NCI-H1417 (cell line): ENCODE results near the gene ACY1.

Source experiments
- DNase-seq, 3 experiments: peaks; one replicate each; lab custom pipeline; 2025; lab: John Stamatoyannopoulos, UW

ACY1 gene

DNA sequence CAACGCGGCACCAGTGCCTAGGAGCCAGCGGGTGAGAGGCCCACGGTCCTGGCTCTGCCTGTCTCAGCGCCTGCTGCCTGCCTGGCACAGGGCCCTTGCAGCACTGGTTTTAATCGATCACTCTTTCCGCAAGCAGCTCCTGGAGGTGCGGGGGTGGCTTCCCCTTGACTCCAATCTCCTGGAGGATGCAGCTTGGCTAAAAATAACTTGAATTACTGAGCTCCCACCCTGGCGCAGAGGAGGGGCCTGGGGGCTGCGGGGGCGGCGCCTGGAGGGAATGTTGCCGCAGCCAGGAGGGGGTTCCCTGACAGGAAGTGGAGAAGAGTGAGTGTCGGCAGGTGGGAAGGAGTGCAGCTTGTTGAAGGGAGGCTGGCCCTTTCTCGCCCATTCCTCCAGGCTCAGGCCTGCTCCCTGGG is 22.2 kb downstream of the ACY1 start:
- peak in 2 of 3 experiments; percentile 75 to 89 for DNase-seq

DNA sequence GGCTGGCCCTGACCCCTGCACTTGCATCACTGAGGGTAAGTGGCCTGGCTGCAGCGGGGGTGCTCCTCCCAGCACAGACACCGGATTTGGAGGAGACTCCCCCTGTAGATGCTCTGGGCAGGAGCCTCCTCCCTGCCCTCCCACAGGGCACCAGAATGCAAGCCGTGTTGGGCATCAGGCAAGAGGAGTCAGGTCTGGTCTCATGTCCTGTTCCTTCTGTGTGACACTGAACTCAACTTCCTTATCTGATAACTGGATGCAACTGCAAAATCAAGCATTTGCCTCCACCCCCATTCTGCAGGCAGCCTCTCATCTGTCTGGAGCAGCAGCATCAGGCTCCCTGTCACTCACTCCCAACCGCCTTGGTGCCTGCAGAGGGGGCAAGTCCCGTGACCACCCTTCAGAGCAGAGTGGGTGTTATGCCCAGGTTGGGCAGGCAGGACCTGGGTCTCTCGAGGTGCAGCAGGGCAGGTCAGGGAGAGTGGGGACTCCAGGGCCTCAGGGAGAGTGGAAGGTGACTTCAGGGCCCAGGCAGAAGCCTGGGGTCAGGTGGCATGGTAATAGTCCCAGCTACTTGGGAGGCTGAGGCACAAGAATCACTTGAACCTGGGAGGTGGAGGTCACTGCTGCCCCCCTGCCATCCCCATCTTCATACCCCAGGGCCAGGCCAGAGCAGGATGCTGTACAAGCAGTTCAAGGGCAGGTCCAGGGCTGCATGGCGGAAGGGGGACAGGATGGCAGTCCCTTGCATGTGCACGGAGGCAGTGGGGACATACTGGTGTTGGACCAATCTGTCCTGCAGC is 22.9 kb downstream of the ACY1 start:
- no peak for DNase-seq

DNA sequence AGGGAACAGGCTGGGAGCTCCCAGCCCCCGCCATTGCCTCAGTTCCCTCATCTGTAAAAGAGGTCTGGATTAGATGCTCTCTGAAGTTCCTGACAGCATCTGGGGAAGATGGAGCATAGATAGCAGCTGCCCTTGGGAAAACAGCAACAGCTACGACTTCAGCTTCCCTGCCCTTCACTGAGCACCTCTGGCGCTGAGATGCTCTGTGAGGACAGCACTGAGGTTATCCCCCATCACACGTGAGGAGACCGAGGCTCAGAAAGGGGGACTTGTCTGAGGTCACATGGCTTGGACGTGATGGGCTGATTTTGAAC is 23.4 kb downstream of the ACY1 start:
- no peak for DNase-seq

DNA sequence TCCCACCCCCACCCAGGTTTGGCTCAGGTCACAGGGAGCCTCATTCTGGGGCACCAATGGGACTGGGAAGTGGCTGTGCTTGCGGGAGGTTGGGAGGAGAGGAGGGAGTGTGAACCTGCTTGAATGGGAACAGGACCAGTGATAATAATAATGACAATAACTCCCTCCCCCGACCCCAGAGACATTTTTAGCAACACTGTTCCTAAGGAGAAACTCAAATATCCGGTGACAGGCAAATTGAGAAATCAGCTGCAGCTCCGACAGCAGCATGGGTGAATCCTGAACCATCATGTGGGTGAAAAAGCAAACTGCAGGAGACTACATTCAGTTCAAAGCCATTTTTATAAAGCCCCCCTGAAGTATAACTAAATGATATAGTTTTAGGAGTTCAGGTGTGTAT is 24.0 kb downstream of the ACY1 start:
- DNase-seq, result no peak

DNA sequence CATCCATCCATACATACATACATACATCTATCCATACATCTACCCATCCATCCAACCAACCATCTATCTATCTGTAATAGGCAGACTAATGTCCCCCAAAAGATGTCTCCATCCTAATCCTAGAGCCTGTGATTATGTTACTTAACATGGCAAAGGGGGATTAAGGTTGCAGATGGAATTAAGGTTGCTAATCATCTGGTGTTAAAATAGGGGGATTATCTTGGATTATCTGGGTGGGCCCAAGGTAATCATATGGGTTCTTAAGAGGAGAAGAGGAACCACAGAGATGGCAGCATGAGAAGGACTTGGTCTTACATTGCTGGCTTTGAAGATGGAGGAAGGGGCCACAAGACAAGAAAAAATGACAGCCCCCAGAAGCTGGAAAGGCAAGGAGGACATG is 27.1 kb downstream of the ACY1 start:
- DNase-seq, result no peak

DNA sequence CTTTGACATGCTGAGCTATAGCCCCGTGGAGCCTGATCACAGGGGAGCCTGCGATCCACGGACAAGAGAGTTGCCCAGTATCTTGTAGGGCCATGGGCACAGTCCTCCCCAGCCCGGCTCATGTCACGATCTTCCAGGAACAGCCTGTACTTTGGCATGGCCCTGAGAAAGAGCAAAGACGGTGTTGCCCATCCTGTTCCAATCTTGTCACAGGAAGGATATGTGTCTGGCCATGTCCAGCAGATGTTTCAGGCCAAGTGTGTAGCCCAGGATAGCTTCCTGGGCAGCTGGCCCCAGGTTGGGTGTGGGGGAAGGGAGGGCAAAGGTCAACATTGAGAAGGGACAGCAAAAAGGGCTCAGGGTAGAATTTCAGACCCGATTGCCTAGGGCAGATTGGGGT is 29.4 kb downstream of the ACY1 start:
- DNase-seq, result peak in 1 of 3 experiments; percentile 3

DNA sequence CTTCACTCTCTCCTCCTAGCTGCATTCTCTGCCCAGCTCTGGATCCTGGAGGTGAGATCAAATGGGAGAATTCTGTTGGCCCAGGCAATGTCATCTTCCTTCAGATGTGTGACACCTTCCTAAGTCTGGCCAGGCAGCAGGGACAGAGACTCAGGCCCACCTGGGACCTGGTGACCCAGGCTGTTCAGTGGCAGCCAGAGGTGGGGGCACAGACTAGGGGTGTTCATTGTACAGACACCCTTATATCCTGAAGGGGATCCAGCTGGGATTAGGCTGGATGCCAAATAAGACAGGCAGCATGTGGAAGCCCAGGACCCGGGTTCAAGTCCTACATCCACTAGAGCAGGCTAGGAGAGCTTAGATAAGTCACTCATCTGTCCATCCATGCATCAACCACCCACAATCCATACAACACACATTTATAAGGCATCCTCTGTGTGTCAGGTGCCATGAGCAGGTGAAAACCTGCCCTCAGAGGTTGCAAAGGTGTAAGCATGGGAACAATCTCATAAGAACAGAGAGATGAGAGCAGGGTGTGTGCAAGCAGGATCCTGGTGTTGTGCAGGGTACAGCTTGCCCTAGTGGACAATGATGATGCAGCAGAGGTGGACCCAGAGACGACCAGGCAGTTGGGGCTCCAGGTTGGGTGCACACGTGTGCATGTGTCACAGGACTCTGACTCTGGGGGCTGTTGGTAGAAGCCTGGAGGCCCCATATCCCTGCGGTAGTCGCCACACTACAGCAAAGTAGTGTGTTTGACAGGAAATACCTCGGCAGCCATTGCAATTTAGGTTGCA is 30.7 kb downstream of the ACY1 start:
- DNase-seq, result no peak

DNA sequence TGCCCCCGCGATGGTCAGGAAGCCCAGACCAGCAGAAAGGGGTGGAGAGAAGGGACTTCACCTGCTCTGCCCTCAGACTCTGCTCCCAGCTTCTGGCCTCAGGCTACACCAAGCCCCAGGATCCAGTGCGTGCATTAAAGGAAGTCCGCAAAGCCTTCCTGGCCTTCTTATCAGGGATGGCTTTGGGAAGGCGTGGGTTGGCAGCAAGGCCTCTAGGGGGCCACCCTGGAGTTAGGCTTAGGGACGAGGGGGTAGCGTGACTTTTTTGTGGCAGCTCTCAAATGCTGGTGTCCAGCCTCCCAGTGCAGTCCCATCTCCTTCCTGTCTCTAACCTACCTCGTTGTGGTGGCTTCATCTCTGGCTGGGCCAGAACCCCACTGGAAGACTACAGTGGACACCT is 31.3 kb downstream of the ACY1 start:
- peak in 2 of 3 experiments; percentile 14 to 35 for DNase-seq

DNA sequence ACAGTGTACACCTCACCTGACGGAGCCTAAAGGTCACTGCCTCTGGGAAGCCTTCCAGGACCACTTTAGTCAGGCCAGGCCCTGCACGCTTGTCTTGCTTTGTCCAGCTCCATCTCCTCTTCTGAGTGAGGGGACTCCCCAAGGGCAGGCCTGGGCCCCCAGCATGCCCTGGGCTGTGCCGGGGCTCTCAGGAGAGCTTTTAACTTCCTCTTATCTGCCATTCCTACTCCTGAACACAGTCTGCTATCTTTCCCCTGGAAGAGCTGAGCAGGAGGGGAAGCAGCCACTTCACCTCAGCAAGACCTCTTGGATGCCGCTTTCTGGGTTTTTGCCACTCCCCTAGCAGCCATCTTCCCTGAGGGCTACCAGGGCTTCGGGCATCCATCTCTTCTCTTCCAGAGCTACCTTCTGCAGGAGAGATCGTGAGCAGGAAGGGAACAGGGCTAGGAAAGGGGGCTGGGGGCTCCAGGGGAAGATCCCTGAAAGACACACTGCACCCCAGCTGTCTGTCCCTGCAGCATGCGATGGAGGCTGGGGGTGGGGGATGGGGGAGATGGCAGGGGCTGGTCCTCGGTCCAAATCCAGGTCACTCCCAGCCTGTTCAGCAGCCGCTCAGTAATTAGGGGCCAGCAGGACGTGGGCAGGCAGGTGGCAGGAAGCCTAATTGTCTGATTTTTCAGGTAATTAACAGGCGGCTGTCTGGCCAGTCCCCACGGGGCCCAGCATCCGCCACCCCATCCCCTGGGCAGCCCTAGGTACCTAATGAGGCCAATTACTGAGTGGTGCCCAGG is 32.3 kb downstream of the ACY1 start:
- DNase-seq, result peak in 2 of 3 experiments; percentile 86 to 93

DNA sequence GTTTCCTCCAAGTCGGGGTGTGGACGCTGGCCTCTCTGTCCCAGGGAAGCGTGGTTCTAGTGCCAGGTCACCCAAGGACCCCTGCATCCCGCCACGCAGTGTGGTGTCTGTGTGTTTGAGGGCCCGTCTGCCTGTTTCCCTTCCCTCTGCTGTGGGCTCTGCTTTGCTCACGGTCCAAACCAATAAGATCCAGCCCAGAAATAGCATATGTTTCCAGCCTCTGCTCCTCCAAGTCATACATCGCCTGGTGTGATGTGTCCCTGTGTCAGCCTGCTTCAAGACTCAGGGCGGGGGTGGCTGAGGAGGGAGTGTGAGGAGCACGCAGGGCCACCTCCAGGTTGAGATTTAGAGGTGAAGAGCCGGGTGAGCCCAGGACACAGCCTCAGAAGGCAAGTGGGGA is 34.3 kb downstream of the ACY1 start:
- no peak for DNase-seq

DNA sequence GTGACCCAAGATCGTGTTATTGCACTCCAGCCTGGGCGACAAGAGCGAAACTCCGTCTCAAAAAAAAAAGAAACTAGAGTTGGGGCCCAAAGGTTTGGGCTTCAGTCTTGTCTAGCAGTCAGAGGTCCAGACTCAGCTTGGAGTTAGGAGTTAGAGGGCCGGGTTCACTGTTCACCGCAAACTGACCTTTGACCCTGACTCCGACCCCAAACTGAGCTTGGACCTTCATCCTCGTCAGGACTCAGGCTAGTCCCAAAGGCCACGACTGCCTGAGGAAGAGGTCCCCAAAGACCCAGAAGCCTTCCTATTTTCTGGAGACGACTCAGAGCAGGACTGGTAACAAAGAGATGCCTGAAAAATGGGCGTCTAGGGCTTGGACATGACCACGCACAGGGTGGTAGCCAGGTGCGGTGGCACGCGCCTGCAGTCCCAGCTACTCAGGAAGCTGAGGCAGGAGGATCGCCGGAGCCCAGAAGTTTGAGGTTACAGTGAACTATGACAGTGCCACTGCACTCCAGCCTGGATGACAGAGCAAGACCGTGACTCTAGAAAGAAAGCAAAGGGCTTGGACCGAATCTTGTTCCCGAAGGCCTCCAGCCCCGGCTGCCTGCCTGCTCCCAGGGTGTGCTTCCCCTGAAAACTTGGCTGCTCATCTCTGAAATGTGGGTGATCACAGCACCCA is 35.1 kb downstream of the ACY1 start:
- no peak for DNase-seq

DNA sequence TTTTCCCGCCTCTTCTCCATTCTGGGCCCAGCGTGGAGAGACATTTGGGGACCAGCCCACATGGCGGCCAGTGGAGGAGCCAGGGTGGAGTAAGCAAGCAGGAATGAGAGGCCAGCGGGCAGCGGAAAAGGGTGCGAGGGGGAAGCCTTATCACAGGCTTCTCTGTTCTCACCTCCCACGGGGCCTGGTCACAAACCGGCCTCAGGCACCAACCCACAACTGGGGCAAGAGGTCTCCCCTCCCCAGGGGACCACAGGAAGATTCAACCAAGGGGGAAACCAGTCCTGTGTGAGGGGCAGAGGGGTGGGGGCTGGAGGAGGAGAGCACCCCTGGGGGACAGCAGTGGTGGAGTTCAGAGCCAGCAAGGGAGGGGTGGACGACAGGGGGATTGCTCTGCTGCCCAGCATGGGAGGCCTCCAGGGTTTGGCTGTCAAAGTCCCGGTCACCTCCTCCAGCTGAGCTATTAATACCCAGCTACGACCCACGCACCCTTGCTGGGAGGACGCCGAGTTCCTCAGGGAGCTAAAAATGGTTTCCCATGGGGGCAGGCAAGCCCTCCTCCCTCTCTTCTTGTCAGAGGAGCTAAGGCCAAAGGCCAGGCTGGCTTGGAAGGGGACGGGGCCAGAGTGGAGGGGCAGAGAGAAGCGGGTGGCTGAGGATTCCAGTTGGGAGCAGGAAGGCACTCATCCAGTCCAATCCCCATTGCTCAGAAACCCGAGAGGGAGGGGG is 36.2 kb downstream of the ACY1 start:
- DNase-seq, result no peak

DNA sequence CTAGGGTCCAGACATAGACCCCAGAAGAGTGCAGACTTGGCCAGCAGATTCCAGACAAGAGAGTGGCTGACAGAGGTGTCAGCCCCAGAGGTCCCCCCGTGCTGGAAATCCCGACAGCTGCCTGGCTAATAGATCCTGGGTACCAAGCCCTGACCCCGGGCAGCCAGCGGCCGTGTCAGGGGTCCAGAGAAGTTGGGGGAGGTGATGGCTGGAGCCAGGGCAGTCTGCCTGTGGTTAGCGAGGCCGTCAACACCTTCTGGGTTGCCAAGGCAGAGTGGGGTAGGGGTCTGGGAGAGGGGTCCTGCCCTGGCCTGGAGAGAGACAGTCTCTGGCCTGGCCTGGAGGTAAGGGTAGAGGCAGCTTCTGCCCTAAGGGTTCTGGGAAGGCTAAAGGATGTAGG is 37.5 kb downstream of the ACY1 start:
- DNase-seq, result no peak

DNA sequence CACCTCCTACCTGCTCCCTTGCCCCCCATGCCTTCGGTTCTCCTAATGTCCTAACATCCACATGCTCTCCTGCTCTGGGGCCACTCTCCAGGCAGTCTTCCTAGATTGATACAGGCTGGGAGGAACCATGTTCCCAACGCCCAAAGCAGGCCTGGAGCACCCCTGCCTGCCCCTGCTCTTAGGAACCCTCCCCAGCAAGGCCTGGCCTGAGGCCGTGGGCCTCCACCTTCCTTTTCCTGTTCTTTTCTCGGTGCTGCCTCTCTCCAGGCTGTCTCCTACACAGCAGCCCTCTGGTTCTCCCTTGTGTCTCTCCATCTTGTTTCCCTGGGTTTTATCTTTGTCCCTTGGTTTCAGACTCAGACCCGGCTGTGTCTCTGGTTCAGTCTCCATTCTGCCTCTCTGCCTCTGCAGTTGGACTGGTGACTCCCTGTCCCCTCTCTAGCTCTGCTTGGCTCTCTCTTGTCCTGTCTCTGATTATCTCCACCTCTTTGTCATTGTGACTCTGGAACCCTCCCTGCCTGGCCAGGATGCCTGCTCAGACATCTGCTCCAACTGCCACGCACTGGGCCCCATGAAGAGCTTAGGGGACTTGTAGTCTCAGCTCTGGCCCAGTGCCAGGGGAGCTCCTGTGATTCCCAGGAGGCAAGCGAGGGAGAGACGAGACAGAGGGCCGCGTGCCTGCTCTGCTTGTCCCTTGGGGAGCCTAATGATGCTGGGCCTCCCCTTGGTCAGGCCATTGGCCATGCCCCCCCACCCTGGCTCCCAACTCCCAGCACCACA is 38.3 kb downstream of the ACY1 start:
- peak; percentile 46 to 73 (median 52) for DNase-seq

DNA sequence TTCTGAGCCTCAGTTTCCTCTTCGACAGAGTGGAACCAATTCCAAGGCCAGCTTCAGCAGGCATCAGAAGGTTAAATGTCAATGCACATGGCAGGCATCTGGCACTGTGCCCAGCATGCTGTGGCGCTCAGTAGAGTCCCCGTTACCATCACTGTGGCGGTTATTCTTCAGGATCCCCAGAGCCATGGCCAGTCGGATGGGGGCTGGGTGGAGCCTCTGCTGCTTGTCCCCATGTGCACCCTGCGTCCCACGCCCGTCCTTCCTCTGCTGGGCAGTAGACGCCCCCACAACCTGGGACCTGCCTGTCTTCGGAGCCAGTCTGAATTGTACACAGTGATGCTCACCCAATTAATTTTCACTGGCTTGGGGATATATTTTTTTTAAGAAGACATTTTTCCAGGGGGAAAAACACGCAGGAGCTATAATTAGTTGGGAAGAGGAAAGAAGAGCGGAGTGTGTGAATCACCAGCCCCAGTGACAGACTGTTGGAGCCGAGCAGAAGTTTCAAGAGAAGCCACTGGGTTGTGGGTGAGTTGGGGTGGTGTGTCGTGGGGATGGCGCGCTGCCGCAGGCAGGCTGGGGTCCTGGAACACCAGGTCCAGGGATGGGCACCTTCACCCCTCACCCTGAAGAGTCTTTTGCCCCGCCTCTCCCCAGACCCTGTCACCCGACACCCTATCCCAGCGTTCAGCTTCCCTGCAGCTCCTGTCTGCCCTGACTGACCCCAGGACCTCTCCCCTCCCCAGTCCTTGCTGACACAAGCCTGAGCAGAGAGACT is 39.2 kb downstream of the ACY1 start:
- DNase-seq, result peak in 2 of 3 experiments; percentile 8 to 53

DNA sequence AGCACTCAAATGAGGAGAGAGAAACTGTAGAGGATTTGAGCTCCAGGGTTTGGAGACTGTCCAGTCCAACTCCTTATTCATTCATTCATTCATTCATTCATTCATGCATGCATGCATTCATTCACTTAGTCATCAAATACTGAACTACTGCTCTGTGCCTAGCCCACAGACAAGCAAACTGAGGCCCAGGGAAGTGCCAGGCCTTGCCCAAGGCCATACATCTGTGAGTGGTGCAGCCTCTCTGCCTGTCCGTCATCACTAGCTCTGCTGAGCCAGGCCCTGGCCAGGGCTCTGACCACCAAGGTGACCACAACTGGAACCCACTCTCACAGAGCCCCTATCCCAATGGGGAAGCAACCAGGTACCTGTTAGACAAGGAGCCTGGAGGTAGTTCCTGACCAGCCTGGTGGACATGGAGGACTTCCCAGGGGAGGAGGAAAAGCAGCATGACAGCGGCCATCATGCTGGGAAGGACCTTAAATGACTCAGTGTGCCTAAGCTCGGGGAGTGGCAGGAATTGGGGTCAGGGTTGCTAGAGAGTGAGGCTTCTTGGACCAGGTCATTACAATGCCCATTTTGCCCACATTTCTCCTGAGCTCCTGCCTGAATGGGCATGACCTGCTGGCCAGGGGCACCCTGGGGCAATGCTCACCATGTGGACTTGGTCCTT is 39.9 kb downstream of the ACY1 start:
- DNase-seq, result no peak

DNA sequence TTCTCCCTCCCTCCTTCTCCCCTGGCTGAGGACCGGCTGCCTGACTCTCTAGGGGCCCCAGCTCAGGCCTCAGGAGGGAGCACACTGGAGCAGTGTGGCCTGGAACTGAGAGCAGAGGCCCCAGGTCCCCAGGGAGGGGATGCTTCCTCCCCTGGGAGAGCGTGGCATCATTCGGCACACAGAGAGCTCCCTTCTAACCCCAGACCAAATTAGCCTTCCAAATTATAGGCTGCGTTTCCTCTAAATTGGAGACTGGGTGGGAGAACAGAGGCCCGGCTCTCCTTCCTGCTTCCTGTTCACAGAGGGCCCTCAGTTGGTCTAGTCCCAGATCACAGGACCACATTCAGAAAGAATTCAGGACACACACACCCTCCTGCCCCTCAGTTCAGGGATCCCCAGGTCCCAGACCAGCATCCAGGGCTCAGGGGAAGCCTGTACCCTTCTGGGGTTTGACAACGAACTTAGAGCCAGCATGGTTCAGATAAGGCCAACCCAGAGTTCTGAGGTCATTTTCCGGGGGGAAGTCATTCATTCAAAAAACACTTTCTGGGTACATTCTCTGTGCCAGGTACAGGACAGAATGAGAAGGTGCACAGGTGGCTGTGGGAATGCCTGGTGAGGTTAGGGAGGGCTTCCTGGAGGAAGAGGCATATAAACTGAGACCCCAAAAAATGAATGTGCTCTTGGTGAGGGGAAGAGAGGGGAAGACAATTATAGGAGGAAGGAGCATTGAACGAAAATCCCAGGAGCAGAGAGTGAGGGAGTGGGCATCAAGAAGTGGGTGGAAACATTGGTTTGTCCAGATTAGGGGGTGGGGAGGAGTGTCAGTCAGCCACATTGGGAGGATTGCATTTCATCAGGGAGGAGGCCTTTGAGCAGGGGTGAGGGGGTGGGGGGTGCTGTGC is 40.8 kb downstream of the ACY1 start:
- peak in 2 of 3 experiments; percentile 37 to 73 for DNase-seq
